Stimulated activated CD4-positive, alpha-beta T cell treated with anti-CD3 and anti-CD28 coated beads, TNF-alpha, amount 100 ng/mL, for 4 hours (primary cell): Measurements from ENCODE around the gene CACNA1S.

ENCODE experiments used
- DNase-seq, 3 experiments: peaks; one replicate each; pipeline ENCODE4 v3.0.0-alpha.2; 2020; ENCODE audit warnings: low read depth in 3 of 3

CACNA1S gene

DNA sequence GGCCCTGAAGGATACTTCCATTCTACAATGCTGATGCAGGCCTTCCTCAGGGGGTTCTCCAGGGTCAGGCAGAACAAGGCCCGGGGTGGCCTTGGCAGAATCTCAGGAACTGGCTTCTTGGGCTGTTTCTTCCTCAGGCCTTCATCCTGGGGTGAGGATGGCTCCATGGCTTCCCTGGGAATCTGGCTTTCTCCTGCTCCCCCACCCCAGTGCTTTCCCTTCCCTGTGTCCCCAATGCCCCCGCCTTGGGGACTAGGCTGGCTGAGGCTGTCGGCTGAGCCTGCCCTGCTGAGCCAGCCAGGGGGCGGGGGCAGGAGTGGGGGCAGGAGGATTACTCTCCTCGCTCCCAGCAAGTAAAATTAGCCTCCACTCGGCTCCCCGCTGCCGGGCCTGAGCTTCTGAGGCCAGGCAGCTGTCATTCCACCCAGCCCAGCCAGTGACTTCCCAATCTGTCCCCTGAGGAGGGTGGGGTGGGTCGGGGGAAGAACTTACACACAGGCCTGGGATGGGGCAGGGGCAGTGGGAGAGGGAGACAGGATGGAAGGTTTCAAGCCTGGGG, at the start of gene CACNA1S:
Gene CACNA1S, minus strand, starts transcription at position 254 of the 559 bp plus-strand sequence. Its CDS starts 87 bp downstream, at position 167.
- no peak for DNase-seq

DNA sequence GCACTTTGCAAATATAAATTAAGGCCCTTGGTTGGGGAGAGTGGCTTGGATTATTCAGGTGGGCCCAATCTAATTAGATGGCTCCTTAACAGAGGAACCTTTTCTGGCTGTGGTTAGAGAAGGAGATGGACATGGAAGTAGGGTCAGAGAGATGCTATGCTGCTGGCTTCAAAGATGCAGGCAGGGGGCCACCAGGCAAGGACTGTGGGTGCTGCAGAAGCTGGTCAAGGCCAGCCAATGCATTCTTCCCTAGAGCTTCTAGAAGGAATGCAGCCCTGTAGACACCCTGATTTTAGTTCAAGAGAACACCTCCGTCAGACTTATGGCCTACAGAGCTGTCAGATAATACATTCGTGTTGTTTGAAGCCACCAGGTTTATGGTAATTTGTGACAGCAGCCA, 45.7 kb upstream of the CACNA1S start:
- no peak for DNase-seq

DNA sequence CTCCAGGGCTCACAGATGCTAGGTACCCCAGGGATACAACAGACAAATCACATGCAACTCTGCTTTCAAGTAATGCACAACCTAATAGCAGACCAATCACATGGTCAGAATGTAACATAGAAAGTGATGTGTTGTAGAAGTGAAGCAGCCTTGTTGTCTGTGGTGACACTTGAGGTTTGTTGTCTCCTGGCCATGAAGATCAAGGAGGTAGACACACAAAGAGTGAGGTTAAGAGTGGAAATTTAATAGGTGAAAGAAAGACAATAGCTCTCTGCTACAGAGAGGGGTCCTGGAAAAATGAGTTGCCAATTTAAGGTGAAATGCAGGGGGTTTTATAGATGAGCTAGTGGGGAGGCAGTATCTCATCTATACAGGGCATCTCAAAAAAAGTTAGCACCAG, 44.6 kb upstream of the CACNA1S start:
- DNase-seq, result no peak

DNA sequence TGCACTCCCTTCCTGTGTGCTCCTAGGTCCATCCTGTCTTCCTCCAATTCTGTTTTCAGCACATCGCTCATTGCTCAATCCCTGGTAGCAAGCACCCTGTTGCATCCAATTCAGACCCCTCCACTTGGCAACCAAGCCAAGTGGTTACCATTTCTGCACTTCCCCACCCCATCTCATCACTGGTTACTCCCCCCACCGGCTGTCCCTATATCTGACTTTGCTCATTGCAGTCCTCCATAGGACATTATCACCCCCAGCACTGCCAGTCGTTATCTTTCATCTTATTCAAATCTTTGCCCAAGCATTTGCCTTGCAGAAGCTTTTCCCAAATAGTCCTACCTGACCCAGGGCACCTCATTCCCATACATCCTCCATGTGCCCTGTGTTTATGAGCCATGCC, 44.1 kb upstream of the CACNA1S start:
- DNase-seq, result no peak

DNA sequence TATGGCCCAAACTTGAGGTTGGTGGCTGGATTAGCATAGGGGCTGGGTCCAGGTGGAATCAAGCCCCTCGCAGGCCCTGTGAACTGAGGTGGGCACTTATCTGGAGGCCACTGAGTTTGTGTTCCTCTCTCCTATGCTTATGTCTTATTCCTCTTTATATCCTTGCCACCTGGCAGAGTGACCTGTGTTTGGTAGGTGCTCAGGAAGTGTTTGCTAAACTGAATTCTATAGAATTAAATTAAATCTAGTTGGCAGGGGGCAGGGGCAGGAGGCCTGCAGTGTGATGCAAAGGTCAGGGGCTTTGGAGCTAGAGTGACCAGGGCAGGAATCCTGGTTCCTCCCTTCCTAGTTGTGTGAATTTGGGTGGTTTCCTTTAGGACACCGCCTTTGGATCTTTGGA, 43.1 kb upstream of the CACNA1S start:
- DNase-seq, result no peak

DNA sequence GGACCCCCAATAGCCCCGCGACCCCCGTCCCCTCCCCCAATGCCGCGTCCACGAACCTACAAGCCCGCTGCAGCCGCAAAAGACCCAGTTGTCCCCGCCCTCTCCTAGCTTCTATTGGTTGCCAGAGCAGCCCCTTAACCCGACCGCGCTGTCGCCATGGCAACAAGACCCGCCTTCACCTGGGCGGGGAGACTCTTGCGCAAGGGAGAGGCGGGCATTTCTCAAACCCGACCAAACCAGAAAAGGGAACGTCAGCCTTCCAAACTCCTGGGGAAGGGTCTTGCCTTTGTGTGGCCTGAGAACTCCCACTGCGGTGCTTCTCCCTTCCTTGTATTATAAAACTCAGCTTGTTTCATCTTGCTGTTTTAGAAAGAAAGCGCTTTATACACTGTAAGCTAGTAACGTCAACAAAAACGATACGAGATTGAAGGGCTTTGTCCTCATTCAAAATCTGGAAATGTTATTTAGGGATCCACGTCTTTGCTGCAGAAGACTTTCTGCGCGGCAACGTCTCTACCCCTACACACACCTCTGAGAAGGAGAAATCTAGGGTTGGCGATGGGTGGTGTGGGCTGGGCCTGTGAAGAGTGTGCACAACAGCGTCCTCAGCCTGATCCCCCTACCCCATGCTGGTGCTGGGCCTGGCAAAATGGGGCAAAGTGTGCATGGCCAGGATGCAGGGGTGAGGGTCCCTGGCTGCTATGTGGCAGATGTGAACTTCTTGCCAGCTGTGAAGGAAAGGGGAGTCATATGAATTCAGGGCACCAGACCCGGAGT, 42.4 kb upstream of the CACNA1S start, which contains the start of gene TMEM9:
Gene TMEM9, minus strand, starts transcription at position 86 of the 777 bp plus-strand sequence. CDS start 551 bp downstream, outside the sequence.
- DNase-seq, result peak; percentile 97 to 98 (median 97)

DNA sequence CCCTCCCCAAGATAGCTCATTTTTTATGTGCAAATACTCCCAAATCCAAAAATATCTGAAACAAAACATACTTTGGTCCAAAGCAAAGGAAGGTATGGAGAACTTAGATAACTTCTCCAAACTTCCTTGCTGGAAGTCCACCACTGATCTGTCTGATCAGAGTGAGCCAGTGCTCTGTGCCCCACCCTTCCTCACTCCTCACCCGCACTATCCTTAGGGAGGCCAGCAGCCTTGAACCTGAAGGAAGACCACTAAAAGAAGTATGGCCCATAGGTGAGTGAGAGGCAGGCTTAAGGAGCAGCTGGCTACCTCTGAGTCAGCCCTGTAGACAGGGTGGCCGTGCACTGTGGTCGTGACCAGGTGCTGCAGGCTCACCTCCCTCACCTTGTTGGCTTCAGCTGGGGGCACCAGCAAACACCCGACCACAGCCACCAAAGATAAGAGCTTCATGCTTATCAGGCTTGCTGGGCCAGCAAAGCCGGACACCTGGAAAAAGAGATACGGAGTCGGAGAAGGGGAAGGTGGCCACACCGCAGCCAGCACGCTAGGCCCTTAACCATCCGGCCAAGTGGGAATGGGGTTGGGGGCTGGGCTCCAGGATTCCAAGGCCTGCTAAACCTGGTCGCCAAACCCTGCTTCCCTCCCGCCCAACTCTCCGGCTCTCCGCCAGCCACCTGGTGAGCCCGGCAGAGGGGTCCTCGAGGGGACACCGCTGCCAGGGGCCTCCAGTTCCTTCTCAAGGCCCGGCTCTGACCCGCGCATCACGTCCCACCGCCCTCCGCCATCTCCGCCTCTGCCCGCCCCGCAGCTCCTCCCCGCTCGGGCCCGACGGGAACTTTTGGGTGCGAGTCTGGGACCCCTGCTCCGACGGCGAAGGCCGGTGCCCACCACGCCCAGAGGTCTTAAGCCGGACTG, 41.5 kb upstream of the CACNA1S start:
- DNase-seq, result no peak

DNA sequence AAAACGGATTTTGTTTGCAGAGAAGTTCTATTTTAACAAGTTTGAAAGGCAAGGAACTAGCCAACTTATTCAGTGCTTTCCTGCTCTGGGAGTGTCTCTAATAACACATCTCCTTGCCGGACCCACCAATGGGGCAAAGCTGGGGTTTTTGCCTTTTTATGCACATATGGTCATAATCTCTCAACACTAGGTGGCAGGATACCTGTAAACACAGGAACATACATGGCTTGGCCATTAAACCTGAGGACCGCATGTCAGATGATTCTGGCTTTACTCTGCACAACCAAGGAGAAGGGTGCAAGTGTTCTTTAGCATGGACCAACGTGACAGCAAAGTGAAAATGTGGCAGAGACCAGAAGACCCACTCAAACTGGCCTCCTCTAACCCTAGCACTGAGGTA, 37.2 kb upstream of the CACNA1S start:
- no peak for DNase-seq

DNA sequence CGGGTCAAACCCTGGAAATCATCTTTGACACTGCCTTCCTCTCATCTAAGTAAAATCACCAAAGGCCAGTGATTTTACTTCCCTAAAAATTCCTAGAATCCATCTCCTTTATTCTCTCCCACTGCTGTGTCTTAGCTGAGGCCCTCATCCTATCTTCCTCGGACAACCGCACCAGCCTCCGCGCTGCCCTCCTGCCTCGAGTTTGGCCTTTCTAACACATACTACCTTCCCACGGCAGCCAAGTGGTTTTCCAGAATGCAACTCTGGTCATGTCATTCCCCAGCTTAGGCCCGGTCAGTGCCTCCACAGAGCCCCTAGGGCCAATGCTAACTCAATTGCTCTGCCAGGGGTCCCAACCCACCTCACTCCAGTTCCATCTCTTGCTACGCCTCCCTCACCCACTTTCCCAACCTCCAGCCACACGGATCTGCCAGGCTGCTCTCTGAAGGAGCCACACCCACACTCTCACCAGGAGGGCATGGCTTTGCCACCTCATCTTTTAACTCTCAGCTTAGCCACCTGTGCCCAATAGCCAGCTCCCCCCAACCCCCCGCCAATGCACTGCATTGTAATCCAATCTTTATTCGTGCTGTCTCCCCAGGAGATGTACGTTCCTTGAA, 35.3 kb upstream of the CACNA1S start:
- DNase-seq, result no peak

DNA sequence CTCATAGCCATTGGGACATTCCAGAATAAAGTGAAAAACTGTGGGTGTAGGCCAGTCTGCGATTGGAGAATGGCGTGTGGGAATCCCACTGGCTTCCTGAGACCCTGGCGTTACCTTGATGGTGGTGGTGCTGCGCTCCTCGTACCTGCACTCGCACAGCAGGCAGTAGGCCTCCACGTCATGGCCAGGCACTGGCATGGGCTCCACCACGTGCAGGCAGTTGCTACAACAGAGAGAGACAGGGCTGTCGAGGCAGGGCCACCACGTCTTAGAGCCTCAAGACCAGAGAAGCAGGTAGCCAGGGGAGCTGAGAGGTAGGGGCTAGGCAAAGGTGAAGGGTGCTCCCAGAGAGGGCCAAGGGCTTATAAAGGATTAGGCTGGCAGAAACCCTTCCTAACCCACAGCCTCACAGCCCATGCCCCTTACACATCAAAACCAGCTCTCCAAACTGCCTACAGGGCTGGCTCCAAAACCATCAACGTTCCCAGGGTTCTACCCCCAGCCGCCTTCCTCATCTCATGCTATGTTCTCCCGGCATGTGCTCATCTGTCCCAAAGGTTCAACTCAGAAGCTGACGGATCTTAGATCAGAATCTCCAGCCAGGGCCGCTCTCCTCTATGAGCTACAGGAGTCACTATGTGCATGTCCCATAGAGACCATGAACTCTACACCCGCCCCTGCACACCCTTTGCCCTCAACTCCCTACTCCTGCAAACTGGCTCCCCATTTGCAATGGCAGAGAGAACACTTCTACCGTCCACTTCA, 34.6 kb upstream of the CACNA1S start:
- DNase-seq, result no peak

DNA sequence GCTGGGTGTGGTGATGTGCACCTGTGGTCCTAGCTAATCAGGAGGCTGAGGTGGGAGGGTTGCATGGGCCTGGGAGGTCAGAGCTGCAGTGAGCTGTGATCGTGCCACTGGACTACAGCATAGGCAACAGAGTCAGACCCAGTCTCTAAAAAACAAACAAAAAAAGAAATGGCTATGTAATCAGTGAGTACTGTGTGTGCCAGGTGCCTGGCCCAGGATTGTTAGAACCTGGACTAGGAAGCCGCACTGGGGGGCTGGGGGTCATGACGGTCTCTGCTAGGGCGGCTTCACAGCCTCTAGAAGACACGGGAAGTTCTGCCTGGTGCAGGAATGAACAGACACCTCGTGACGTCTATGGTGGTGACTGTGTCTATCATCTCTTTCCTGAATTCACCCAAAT, 33.6 kb upstream of the CACNA1S start:
- DNase-seq, result no peak

DNA sequence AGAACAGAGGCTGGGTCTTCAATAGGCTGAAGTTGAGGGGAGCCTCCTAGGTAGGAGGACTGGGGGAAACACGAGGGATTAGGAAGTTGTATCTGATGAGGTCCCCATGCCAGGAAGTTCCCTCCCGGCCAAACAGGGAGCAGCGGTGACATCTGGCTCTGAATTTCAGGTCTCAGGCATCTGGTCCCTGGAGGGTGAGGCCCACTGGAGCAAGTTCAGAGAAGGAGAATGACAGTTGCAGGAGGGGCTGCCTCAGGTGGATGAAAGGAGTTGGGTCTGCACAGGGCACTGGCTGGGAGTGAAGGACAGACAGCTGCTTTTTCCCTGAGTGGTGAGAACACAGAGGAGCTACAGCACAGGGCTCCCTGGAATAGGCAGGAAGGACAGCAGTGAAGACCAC, 32.9 kb upstream of the CACNA1S start:
- no peak for DNase-seq

DNA sequence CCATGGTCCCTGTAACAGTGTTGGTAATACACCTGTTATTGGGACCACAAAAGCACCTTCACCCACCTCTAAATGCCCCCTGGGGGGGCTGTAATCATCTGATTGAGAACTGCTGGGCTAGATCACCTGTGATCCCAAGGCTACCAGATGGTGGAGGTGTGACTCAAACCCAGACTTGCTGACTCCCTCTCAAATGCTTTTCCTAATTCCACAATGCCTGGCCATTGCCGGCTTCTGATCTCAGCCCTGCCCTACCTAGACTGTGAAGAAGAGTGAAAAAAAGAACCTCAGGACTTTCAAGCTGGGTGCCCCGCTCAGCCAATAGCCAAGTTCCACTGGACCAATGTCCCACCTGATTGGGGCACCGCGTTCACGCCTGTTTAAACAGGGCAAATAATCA, 32.5 kb upstream of the CACNA1S start:
- DNase-seq, result no peak

DNA sequence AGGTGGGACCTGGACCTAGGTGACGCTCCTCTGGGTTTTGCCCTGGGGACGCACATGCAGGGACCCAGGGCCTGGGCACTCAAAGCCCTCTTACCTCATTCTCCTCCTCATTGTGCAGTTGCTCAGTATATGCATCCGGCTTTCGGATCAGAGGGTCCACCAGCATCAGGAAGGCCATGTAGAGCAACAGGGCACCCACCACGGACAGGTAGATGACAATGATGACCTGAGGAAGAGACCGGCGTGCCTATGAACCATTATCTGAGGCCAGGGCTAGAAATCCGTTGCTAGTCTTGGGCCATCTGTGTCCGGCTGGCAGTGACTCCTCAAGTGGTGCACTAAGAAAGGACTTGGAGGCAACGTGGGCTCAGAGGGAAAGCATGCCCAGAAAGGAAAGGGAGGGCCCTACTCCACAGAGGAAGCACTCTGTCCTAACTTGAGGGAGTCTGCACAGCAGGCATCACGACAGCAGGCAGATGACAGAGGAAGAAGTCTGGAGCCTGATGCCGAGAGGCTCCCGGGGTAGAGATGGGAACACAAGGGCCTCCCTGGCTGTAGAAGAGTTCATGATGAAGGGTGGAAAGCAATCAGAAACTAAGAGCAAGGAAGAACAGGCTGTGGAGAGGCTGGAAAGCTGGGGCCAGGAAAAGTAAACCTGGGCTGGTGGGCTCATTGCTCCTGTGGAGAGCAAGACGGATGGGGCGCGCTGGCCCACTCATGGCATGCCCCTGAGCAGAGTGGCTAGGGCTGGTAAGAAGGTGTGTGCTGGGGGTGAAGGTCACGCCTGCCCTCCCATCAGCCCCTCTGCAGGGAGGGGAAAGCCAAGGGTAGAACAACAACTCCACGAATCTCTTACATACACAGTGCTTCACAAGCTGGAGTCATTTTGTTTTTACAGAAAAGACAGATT, 31.8 kb upstream of the CACNA1S start:
- DNase-seq, result no peak

DNA sequence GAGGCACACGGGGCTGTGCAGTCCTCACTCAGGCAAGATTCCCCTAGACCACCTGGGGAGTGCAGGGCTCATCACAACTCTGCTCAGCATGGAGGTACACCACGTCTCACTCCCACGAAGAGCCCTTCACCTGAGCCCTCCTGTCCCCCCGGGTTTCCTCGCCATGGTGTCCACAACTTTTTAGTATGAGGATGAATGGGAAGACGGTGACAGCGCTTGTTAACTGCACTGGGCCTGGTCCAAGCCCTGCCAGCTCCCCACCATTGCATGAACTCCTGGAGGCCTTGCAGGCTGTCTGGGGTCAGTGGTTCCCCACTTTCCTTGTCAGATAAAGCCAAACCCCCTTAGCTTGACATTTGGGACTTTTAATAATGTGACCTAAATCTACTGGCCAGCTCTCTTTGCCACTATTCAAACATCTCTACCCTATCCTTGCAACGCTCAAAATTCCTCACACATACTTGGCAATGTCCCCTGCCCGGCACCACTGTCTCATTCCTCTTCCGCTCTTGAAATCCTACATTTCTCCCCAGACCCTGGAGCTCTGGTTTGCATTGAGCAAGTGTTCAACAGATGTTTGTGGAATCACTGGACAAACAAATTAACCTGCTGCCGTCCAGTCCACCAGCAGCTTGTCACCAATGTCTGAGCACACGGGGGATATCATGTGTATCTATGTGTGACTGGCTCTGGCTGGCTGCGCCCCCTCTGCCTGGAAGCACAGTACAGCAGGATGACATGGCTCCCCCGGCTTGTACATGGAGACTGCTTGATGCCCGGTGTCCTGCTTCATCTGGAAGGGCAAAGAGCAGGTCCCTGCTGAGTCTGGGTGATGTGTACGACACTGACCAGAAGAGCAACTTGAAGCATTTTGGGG, 30.9 kb upstream of the CACNA1S start:
- no peak for DNase-seq

DNA sequence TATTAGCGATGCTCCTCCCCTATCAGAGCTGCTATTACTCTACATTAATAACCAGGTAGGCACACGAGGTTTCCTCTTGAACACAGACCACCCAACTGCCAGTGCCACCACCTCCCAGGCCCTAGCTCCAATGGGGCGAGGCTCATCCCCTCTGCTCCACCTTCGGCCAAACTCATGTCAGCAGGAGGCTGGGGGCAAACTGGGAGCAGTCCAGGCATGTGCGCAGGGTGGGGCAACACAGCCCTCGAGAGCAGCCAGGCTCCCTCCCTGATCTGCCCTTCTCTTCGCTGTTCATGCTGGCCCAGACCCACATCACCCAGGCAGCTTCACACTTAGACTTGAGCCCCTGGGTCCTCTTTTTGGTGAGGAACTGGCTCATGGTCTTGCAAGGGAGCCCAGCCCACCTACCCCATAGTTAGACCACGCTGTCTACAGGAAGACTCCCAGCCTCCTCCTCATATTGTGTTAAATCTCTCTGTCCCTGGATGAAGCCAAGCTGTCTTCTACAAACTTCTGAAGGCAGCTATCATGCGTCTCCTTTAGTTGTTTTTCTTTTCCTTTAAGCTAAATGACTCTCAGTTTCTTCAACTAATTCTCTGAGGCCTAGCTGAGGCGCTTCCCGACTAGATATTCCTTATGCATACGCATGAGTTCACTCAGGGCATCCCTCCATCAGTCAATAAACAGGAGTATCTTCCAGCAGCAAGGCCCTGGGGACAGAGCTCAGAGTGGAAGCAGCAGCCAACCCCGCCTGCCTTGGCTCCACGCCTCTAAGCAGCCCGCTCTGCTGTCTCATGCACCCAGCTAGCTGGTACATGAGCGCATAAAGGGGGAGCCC, 30.0 kb upstream of the CACNA1S start:
- DNase-seq, result no peak

DNA sequence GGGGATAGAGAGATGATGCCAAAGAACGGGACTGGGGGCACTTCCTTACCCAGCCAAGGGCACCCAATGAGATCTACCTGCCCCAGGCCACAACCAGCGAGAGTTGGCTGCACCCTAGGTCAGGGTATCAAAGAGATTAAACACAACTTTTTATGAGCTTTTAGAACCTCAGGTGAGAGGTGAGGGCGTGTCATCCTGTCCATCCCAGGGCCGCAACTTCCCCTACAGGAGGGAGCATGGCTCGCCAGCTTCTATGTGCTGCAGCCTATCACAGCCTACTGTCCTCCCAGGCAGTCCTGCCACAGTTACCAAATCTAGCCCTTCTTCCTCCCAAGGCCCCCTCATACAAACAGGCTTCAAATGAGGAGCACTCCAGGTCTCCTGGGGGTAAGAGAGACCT, 29.2 kb upstream of the CACNA1S start:
- no peak for DNase-seq

DNA sequence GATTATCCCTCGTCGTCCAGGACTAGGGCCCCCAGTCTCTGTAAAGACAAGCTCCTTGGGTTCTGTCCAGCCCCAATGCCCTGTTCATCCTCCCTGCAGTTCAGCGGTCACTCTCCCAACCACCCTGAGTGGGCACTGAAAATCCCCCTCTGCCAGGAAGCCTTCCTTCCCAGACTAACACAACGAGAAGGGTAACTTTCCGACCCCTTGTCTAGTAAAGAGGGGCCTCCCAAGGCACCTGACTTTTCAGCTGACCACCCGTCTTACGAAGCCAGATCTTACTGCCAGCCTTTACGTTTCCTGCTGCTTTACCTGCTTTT, 28.7 kb upstream of the CACNA1S start:
- DNase-seq, result no peak
